Pancreas (tissue), 10 donors: ENCODE measurements around the gene GMNN. TPM values are rescaled to one million over a fixed set of nuclear protein-coding genes. Genes with fewer than 3 reads are reported as not detected.

ENCODE experiments used
- ATAC-seq, 4 donors: fragments of 200-7000 bp; cut with Tn5 transposase; one replicate each; pipeline versions ENCODE4 v1.8.0 to v1.9.1; 2020; ENCODE audit warnings: mild to moderate bottlenecking in 4 of 4, moderate library complexity in 4 of 4
- DNase-seq, 6 donors: peaks; one replicate each; pipeline ENCODE4 v3.0.0-alpha.2; 2020
- FAIRE-seq: peaks from 2 replicates; lab custom pipeline; 2012; peaks lifted over from hg19 to GRCh38; lab: Jason Lieb, UNC
- H3K27ac ChIP-seq, 4 donors: fragments of 200-600 bp; sonication (generic); 1 replicate in 3 of 4; 2 replicates in 1 of 4; pipeline versions ENCODE4 v1.5.0 to v1.8.0; 2020
- H3K27me3 ChIP-seq, 4 donors: fragments of 200-600 bp; one replicate each; pipeline ENCODE4 v1.8.0; 2021
- H3K36me3 ChIP-seq, 3 donors: fragments of 200-600 bp; sonication (generic) in 1 of 3; one replicate each; pipeline versions ENCODE4 v1.5.0 to v1.8.0; 2020 to 2021
- H3K4me1 ChIP-seq, 3 donors: fragments of 200-600 bp; one replicate each; pipeline ENCODE4 v1.8.0; 2021
- H3K4me3 ChIP-seq, 4 donors: fragments of 200-600 bp; sonication (generic) in 2 of 4; one replicate each; pipeline versions ENCODE4 v1.5.0 to v1.8.0; 2020 to 2021
- H3K9me3 ChIP-seq, 4 donors: fragments of 200-600 bp; one replicate each; pipeline ENCODE4 v1.8.0; 2021
- WGBS, 2 donors: extraction: QIAGEN DNeasy Blood & Tissue Kit; methylation state at CpG; one replicate each; pipeline ENCODE4 v1.1.7; 2013; 5-methylcytosine and 5-hydroxymethylcytosine counted together
- intact Hi-C, 3 donors: fragments of 100-400 bp; cut with DNase I; formaldehyde crosslinking; loops; one replicate each; pipeline versions ENCODE4 v1.11.1 to v1.14.2; 2022
- polyA plus RNA-seq, 2 donors: library from polyadenylated mRNA; stranded (reverse); fragments of 200-250 nt; gene quantifications; one replicate each; pipeline ENCODE4 v1.2.3, GENCODE V29; 2013
- total RNA-seq, 6 donors: library from RNA; stranded (reverse); fragmentation: NEBNext Ultra II Directional in 4 of 6; extraction: Animal tissue kit (Norgen Biotek cat#: 25700) in 4 of 6; gene quantifications; one replicate each; pipeline versions ENCODE4 v1.2.1 to v1.2.4, GENCODE V29; 2021 to 2023
- TF ChIP-seq, protein P1 (sequence below), 4 donors: fragments of 200-600 bp; sonication (generic) in 3 of 4; IDR thresholded peaks; one replicate each; pipeline versions ENCODE4 v1.5.0 to v1.8.0; 2021; ENCODE audit warnings: antibody characterized with exemption in 4 of 4
- donor health status: healthy with polysubstance abuse.
- donor health status: DM: no; HTN: no; CAD: no; lungs with moderate emphysema.
- donor health status: DM: no; HTN: no; CAD: no.
- donor health status: control.
- donor health status: control.
- donor health status: Bipolar disorder and iron deficiency.
- donor health status: DM: yes; HTN: yes; CAD: no.
- donor health status: DM: no; HTN: no; CAD: no.
- donor health status: DM: no; HTN: no; CAD: no.
- donor health status: DM: yes; HTN: yes; CAD: no.

The GMNN gene
- total and polyA plus RNA-seq, 8 donors = 36.5 to 69.4 (median 50.3) TPM

DNA sequence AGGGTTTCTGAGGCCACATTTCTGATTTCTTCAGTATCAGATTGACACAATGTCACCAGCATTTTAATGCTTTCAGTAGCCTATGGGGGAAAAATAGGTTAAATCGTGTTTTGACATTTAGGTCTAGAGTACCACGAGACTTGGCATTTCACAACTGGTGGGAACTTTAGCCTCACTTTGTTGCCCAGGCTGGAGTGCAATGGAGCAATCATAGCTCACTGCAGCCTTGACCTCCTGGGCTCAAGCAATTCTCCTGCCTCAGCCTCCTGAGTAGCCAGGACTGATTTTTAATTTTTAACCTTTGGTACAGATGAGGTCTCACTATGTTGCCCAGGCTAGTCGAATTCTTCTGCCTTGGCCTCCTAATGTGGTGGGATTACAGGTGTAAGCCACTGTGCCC lies 35.0 kb downstream of the GMNN start:
- 82 to 85% methylated on average over 3 of the region's 3 CpGs for WGBS, 2 donors
- FAIRE-seq = no peak
- intact Hi-C loops = no loop called here
- H3K27me3 ChIP-seq = no peaks in the 10 kb centered on the region
- no peak overlapping the region for H3K27ac ChIP-seq
- H3K36me3 ChIP-seq = no peaks in the 10 kb centered on the region
- TF ChIP-seq, protein P1, sequence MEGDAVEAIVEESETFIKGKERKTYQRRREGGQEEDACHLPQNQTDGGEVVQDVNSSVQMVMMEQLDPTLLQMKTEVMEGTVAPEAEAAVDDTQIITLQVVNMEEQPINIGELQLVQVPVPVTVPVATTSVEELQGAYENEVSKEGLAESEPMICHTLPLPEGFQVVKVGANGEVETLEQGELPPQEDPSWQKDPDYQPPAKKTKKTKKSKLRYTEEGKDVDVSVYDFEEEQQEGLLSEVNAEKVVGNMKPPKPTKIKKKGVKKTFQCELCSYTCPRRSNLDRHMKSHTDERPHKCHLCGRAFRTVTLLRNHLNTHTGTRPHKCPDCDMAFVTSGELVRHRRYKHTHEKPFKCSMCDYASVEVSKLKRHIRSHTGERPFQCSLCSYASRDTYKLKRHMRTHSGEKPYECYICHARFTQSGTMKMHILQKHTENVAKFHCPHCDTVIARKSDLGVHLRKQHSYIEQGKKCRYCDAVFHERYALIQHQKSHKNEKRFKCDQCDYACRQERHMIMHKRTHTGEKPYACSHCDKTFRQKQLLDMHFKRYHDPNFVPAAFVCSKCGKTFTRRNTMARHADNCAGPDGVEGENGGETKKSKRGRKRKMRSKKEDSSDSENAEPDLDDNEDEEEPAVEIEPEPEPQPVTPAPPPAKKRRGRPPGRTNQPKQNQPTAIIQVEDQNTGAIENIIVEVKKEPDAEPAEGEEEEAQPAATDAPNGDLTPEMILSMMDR (IDR thresholded peaks at IDR 0.05) = no peak
- no peak for DNase-seq
- no peaks in the 10 kb centered on the region for H3K9me3 ChIP-seq
- H3K4me1 ChIP-seq = no peaks in the 10 kb centered on the region
- H3K4me3 ChIP-seq = no peak overlapping the region
- no peak for ATAC-seq

DNA sequence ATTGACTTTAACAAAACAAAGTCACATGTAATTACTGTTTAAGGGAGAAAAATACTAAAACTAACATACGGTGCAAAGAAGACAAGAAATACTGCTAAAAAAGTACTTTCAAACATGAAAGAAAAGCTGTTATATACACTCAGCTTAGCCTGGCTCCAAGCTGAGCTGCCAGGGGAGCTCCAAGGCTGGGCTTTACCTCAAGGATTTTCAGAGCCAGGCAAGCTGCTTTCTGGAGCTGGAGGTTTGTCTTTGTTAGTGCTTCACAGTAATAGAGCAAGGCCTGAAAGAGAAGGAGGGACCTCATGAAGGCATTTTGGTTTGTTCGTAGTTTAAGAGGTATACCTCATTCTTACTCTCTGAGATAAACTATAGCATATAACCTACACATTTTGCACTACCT lies 43.6 kb downstream of the GMNN start:
- TF ChIP-seq, protein P1 (IDR thresholded peaks at IDR 0.05) = no peak
- no peak overlapping the region for H3K27ac ChIP-seq
- ATAC-seq (peak in 1 of 4 donors; percentile 58), FAIRE-seq (no peak), DNase-seq (no peak)
- 64 to 66% methylated on average over 2 of the region's 2 CpGs for WGBS, 2 donors
- no peak overlapping the region for H3K4me3 ChIP-seq
- intact Hi-C loops = no loop called here
- H3K9me3 ChIP-seq = no peaks in the 10 kb centered on the region
- H3K4me1 ChIP-seq = no peaks in the 10 kb centered on the region
- H3K36me3 ChIP-seq = no peaks in the 10 kb centered on the region
- H3K27me3 ChIP-seq = no peaks in the 10 kb centered on the region

DNA sequence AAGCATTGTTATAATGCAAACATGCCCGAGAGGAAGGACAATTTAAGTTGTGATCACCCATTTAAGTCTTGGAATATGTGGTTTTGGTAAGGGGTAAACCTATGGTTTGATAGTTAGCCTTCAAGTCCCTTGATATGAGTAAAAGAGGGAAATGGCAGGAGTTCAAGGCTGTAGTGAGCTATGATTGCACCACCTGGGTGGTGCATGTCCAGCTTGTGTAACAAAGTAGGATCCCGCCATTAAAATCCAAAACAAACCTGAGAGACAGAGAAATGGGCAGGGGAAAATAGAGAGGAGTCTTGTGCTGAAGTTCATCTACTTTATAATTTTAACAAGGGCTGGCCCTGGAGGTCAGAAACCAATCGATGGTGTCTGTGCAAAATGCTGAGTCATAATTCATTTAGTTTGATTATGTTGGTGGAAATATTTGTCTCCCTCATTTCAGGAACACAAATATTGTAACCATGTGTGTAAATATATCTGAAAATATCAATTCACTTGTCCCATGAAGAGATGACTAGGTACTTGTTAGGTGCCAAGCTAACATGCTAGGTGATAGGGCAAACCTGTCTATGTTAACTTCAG lies 47.2 kb downstream of the GMNN start:
- Histone ChIP-seq H3K4me1 (peaks cover 7 to 14% (median 12%) of the 10 kb centered on the region in 3 donors), H3K4me3 (no peak overlapping the region), H3K36me3 (no peaks in the 10 kb centered on the region), H3K9me3 (no peaks in the 10 kb centered on the region), H3K27me3 (no peaks in the 10 kb centered on the region), H3K27ac (no peak overlapping the region)
- FAIRE-seq (no peak), DNase-seq (no peak), ATAC-seq (peak in 2 of 4 donors; percentile 18 to 38)
- TF ChIP-seq, protein P1 (IDR thresholded peaks at IDR 0.05) = no peak
- WGBS, 2 donors = 63 to 68% methylated on average over 3 of the region's 3 CpGs
- intact Hi-C loops = no loop called here

DNA sequence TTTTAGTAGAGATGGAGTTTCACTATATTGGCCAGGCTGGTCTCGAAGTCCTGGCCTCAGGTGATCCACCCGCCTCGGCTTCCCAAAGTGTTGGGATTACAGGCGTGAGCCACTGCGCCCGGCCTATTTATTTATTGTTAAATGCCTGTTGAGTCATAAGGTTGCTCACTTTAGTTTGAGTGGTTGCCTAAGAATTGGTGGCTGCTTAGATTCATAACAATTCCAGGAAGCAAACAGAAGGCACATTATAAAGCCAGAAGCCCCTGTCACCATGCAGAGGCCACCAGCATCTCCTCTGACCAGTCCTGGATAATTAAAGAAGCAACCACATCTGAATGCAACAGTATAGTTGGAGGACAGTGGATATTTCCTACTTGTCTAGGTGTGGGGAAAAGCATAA lies 48.0 kb downstream of the GMNN start:
- WGBS, 2 donors = 97 to 100% methylated on average over 6 of the region's 6 CpGs
- no peak for ATAC-seq
- H3K9me3 ChIP-seq = no peaks in the 10 kb centered on the region
- no peaks in the 10 kb centered on the region for H3K36me3 ChIP-seq
- TF ChIP-seq, protein P1 (IDR thresholded peaks at IDR 0.05) = no peak
- no peak for FAIRE-seq
- H3K4me1 ChIP-seq = peaks cover 7 to 14% (median 12%) of the 10 kb centered on the region in 3 donors
- intact Hi-C loops = no loop called here
- no peaks in the 10 kb centered on the region for H3K27me3 ChIP-seq
- no peak overlapping the region for H3K4me3 ChIP-seq
- no peak overlapping the region for H3K27ac ChIP-seq
- DNase-seq = no peak

DNA sequence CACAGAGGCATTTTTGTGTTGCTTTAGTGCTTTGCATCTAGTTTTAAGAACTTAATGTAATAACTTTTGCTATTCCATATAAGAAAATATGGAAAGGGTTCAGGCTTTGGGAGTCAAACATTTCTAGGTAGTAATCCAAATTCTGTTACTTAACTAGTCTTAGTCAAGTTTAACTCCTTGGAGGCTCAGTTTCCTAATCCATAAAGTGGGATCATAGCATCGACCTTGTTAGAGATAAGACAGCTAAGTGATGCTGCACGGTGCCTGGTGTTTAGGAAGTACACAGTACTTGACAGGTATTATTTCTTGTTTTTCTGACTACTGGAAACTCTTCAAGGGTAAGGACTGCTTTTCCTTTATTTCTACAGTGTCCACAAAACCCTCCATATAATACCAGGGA lies 48.4 kb downstream of the GMNN start:
- WGBS, 2 donors = 74 to 80% methylated on average over 2 of the region's 2 CpGs
- intact Hi-C loops = no loop called here
- Histone ChIP-seq H3K36me3 (no peaks in the 10 kb centered on the region), H3K4me3 (no peak overlapping the region), H3K27ac (no peak overlapping the region), H3K4me1 (peaks cover 7 to 14% (median 12%) of the 10 kb centered on the region in 3 donors), H3K27me3 (no peaks in the 10 kb centered on the region), H3K9me3 (no peaks in the 10 kb centered on the region)
- ATAC-seq = no peak
- TF ChIP-seq, protein P1 (IDR thresholded peaks at IDR 0.05) = no peak
- no peak for FAIRE-seq
- DNase-seq = no peak
